K562 (cell line): ENCODE results near the gene BORA. TPM values are rescaled to one million over a fixed set of nuclear protein-coding genes. Genes with fewer than 3 reads are reported as not detected.
A peak's percentile ranks its signal among the peaks of the same experiment; 100 is the strongest.

Experiments
- CBFB ChIP-seq: sonication (generic); formaldehyde crosslinking; IDR thresholded peaks from 2 replicates; pipeline ENCODE4 v1.4.0; 2020; ENCODE audit warnings: mild to moderate bottlenecking, missing genetic modification reagents
- E2F6 ChIP-seq, 2 experiments: IDR thresholded peaks; 2 replicates each; pipeline ENCODE4 v1.6.1; 2011; ENCODE audit warnings: borderline replicate concordance in 1 of 2, control low read depth in 1 of 2, low read depth in 1 of 2, low read length in 1 of 2, mild to moderate bottlenecking in 1 of 2, mixed read lengths in 1 of 2, moderate library complexity in 1 of 2; ENCODE audit not compliant: insufficient read depth in 1 of 2, insufficient read length in 1 of 2, poor library complexity in 1 of 2, severe bottlenecking in 1 of 2; ENCODE audit errors: extremely low read depth in 1 of 2
- HDAC1 ChIP-seq, 2 experiments: fragments of 450-650 bp; IDR thresholded peaks; 2 replicates each; pipeline ENCODE4 v1.6.1; 2016 to 2017; ENCODE audit warnings: inconsistent platforms in 1 of 2, mild to moderate bottlenecking in 1 of 2, moderate library complexity in 1 of 2
- HMBOX1 ChIP-seq: sonication (generic); IDR thresholded peaks from 2 replicates; pipeline ENCODE4 v1.6.1; 2016
- KLF1 ChIP-seq: fragments of 450-650 bp; IDR thresholded peaks from 2 replicates; pipeline ENCODE4 v1.6.1; 2016; ENCODE audit warnings: missing genetic modification characterization, missing compliant biosample characterization
- MNT ChIP-seq, 2 experiments: fragments of 450-650 bp; conservative IDR thresholded peaks; 2 replicates each; pipeline ENCODE4 v1.6.1; 2017; ENCODE audit warnings: mild to moderate bottlenecking in 2 of 2, moderate library complexity in 2 of 2
- MYC ChIP-seq, 2 experiments: fragments of 250-450 bp in 1 of 2; sonication (Bioruptor Pico) in 1 of 2; IDR thresholded peaks; 2 replicates each; pipeline versions ENCODE4 v1.5.1 to v1.6.1; 2012 to 2021; ENCODE audit warnings: low read depth in 2 of 2, borderline replicate concordance in 1 of 2, improper control_type of control experiment in 1 of 2, low read length in 1 of 2, mild to moderate bottlenecking in 1 of 2, moderate library complexity in 1 of 2
- NR3C1 ChIP-seq: sonication (generic); formaldehyde crosslinking; IDR thresholded peaks from 2 replicates; pipeline ENCODE4 v1.8.1; 2022; ENCODE audit warnings: missing genetic modification reagents
- SAP30 ChIP-seq: fragments of 200-600 bp; sonication (generic); IDR thresholded peaks from 2 replicates; pipeline ENCODE4 v1.6.1; 2012; ENCODE audit warnings: borderline replicate concordance, low read depth, mild to moderate bottlenecking, moderate library complexity, low read length, control low read depth, inconsistent platforms; ENCODE audit not compliant: insufficient read depth, poor library complexity, severe bottlenecking
- SIN3A ChIP-seq, 2 experiments: fragments of 150-350 bp in 1 of 2; IDR thresholded peaks; 2 replicates each; pipeline ENCODE4 v1.6.1; 2011 to 2016; ENCODE audit warnings: borderline replicate concordance in 2 of 2, low read depth in 2 of 2, low read length in 2 of 2, mild to moderate bottlenecking in 2 of 2, moderate library complexity in 2 of 2; ENCODE audit not compliant: control insufficient read depth in 1 of 2
- SIN3B ChIP-seq: fragments of 450-650 bp; IDR thresholded peaks from 2 replicates; pipeline ENCODE4 v1.6.1; 2017; ENCODE audit warnings: low read depth, mild to moderate bottlenecking, moderate library complexity
- TAF1 ChIP-seq: IDR thresholded peaks from 2 replicates; pipeline ENCODE4 v1.6.1; 2011; ENCODE audit warnings: mild to moderate bottlenecking, low read length, moderate library complexity; ENCODE audit not compliant: insufficient read depth, control insufficient read depth, severe bottlenecking; ENCODE audit errors: extremely low read depth
- polyA plus RNA-seq, 8 experiments: library from polyadenylated mRNA; depleted of rRNA in 4 of 8; stranded (reverse) in 5 of 8; unstranded in 3 of 8; fragments of >200 nt; fragmentation: Nextera tagmentation in 2 of 8; fragmentation: Illumina TruSeq in 1 of 8; extraction: Ambion mirVana in 2 of 8; extraction: Trizol in 1 of 8; gene quantifications; 2 replicates each; pipeline versions ENCODE4 v1.2.1 to v1.2.3, GENCODE V29; 2011 to 2014; ENCODE audit warnings: inconsistent platforms in 1 of 8, missing spikeins in 1 of 8
- total RNA-seq, 7 experiments: library from RNA; depleted of rRNA in 6 of 7; stranded (reverse); fragments of >200 nt in 6 of 7; fragmentation: Illumina TruSeq in 2 of 7; extraction: Trizol in 2 of 7; gene quantifications; 2 replicates each; pipeline versions ENCODE4 v1.2.1 to v1.2.3, GENCODE V29; 2011 to 2021; ENCODE audit warnings: low replicate concordance in 1 of 7

Gene BORA
- total and polyA plus RNA-seq, 9 of the 15 experiments (the other 6 are each of a cell fraction or from before 2014, with no cell fraction given) = 12.4 to 21.5 (median 18.2) TPM

- TF ChIP-seq MNT (conservative IDR thresholded peaks at IDR 0.05) = no peak; a peak in 1 of 4 replicates
- TF ChIP-seq HMBOX1 = no peak
- 0 out of 2 replicates have a peak, but pooled peaks have one; percentile 22 for TF ChIP-seq SIN3B
- TF ChIP-seq CBFB (CRISPR knock-in tag) = no peak
- peak; percentile 45; the same call in 1 of the 2 replicates for TF ChIP-seq NR3C1
- TF ChIP-seq E2F6 (IDR thresholded peaks at IDR 0.05; ENCODE audit: borderline replicate concordance in 1 of 2, extremely low read depth in 1 of 2, insufficient read depth in 1 of 2, insufficient read length in 1 of 2, low read depth in 1 of 2, low read length in 1 of 2, poor library complexity in 1 of 2, severe bottlenecking in 1 of 2) = peak in 1 of 2 experiments; percentile 64
- peak in 1 of 2 experiments; percentile 24; a peak in 2 of 4 replicates for TF ChIP-seq HDAC1 (IDR thresholded peaks at IDR 0.05)
- TF ChIP-seq KLF1 = no peak
- TF ChIP-seq SAP30 = peak; percentile 30
- no peak for TF ChIP-seq TAF1
- peak; percentile 20; the same call in 1 of the 2 replicates for TF ChIP-seq MYC (IDR thresholded peaks at IDR 0.05; ENCODE audit: low read depth, low read length)
- TF ChIP-seq MYC (CRISPR knock-in tag; IDR thresholded peaks at IDR 0.05; ENCODE audit: borderline replicate concordance, low read depth) = no peak
- peak in 1 of 2 experiments; percentile 35; a peak in 1 of 4 replicates for TF ChIP-seq SIN3A (IDR thresholded peaks at IDR 0.05; ENCODE audit: borderline replicate concordance in 2 of 2, control insufficient read depth in 1 of 2, low read depth in 2 of 2, low read length in 2 of 2)
- TF ChIP-seq, all 486 proteins: peak for 13
These were observed 852 bp upstream of the BORA start (continued) for GRCh38 chr13:72726726-72727416.
